22Rv1 (cell line): ENCODE measurements around the gene CRMP1.

Experiments
- H3K27ac ChIP-seq: fragments of 450-650 bp; 2 replicates; pipeline ENCODE4 v1.5.1; 2017
- ZFX ChIP-seq: fragments of 450-650 bp; IDR thresholded peaks from 2 replicates; pipeline ENCODE4 v1.6.1; 2017; ENCODE audit warnings: antibody characterized with exemption, borderline replicate concordance
- TF ChIP-seq, protein P1 (sequence below): fragments of 450-650 bp; IDR thresholded peaks from 2 replicates; pipeline ENCODE4 v1.5.1; 2017; ENCODE audit warnings: mild to moderate bottlenecking

CRMP1 gene

DNA sequence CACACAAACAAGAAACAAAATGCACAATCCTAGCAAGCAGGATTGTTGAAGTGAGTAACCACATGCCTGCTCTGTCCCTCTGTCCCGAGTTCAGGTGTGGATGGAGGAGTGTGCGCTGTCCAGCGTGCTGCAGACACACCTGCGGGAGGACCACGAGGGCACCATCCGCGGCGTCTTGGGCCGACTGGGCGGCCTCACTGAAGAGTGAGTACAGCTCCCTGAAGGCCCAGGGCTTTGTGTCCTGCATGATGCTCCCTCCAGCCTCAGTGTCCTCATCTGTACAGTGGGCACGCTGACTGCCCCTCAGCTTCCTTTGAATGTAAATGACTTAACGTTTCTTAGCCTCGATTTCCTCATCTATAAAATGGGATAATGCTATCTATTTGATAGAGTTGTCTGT is 99.4 kb downstream of the CRMP1 start:
- no peak overlapping the region for H3K27ac ChIP-seq
- TF ChIP-seq, protein P1, sequence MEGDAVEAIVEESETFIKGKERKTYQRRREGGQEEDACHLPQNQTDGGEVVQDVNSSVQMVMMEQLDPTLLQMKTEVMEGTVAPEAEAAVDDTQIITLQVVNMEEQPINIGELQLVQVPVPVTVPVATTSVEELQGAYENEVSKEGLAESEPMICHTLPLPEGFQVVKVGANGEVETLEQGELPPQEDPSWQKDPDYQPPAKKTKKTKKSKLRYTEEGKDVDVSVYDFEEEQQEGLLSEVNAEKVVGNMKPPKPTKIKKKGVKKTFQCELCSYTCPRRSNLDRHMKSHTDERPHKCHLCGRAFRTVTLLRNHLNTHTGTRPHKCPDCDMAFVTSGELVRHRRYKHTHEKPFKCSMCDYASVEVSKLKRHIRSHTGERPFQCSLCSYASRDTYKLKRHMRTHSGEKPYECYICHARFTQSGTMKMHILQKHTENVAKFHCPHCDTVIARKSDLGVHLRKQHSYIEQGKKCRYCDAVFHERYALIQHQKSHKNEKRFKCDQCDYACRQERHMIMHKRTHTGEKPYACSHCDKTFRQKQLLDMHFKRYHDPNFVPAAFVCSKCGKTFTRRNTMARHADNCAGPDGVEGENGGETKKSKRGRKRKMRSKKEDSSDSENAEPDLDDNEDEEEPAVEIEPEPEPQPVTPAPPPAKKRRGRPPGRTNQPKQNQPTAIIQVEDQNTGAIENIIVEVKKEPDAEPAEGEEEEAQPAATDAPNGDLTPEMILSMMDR = no peak
- TF ChIP-seq ZFX = no peak

DNA sequence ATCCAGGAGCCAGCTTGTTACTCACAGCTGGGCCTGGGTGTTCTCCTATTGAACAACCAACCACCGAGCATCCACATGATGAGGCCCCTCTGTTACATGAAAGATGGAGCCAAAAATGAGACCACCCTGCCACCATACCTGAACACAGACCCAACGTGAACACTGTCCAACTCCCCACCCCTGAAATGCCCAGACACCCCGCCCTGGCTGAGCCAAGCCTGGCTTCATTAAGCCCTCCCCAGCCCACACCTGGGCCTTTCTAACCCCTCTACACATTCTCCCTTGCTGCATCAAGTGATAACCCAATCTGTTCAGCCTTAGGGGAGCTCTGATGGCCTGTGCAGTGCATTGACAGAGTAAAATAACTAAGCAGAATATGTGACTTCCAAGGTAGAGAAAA is 101.2 kb downstream of the CRMP1 start:
- TF ChIP-seq, protein P1 = no peak
- no peak for TF ChIP-seq ZFX
- no peak overlapping the region for H3K27ac ChIP-seq

DNA sequence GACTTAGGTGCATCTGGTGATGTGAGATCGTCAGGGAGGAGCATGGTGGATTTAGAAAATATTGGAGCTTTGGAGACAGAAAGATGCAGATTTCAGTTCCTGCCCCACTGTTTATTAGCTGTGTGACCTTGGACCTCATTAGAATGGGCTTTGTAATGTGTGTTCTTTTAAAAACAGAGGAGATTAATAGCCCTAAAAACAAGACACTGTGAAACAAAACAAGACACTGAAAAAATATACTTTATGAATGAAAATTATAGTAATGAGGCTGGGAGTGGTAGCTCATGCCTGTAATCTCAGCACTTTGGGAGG is 102.4 kb downstream of the CRMP1 start:
- TF ChIP-seq ZFX = no peak
- TF ChIP-seq, protein P1 = peak; percentile 58
- no peak overlapping the region for H3K27ac ChIP-seq

DNA sequence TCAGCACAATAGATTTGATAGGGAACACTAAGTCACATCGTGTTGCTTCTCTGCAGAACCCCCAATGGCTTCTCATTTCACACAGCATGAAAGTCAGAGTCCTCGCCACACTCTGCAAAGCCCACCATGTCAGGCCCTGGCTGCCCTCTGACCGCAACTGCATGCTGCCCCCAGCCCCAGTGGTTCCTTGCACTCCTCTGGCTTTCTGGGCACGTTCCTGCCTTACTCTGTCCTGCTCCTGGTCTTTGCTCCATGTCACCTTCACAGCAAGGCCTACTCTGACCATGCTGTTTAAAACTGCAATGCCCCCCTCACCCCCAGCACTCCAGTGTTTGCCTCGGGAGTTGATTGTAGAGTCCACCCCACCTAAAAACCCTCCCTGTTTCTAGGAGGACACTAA is 103.7 kb downstream of the CRMP1 start:
- no peak overlapping the region for H3K27ac ChIP-seq
- TF ChIP-seq, protein P1 = no peak
- TF ChIP-seq ZFX = no peak

DNA sequence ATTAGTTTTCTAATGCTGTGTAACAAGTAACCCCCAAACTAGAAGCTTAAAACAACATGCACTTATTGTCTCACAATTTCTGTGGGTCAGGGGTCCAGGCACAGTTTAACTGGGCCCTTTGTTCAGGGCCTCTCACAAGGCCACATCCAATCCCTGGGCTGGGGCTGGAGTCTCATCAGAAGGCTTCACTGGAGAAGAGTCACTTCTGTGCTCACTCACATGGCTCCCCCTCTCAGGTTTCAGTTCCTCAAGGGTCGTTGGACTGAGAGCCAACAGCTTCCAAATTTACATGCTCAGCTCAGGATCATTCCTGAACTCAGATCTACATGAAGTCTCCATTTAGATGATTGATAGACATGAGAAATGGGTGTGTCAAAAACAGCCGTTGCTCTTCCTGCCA is 104.7 kb downstream of the CRMP1 start:
- no peak overlapping the region for H3K27ac ChIP-seq
- TF ChIP-seq, protein P1 = no peak
- TF ChIP-seq ZFX = no peak

DNA sequence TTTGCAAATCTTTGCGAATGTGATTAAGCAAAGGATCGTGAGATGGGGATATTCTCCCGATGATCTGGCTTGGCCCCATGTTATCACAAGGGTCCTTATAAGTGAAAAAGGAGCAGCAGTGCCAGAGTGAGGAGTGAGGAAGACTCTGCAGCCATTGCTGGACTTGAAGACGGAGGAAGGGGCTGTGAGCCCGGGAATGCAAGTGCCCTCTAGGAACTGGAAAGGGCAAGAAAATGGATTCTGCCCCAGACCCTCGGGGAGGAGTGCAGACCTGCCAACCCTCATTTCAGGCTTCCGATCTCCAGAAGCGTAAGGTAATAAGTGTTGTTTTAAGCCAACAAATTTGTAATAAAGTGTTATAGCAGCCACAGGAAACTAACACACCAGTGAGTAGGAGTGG is 105.6 kb downstream of the CRMP1 start:
- TF ChIP-seq ZFX = no peak
- TF ChIP-seq, protein P1 = no peak
- no peak overlapping the region for H3K27ac ChIP-seq

DNA sequence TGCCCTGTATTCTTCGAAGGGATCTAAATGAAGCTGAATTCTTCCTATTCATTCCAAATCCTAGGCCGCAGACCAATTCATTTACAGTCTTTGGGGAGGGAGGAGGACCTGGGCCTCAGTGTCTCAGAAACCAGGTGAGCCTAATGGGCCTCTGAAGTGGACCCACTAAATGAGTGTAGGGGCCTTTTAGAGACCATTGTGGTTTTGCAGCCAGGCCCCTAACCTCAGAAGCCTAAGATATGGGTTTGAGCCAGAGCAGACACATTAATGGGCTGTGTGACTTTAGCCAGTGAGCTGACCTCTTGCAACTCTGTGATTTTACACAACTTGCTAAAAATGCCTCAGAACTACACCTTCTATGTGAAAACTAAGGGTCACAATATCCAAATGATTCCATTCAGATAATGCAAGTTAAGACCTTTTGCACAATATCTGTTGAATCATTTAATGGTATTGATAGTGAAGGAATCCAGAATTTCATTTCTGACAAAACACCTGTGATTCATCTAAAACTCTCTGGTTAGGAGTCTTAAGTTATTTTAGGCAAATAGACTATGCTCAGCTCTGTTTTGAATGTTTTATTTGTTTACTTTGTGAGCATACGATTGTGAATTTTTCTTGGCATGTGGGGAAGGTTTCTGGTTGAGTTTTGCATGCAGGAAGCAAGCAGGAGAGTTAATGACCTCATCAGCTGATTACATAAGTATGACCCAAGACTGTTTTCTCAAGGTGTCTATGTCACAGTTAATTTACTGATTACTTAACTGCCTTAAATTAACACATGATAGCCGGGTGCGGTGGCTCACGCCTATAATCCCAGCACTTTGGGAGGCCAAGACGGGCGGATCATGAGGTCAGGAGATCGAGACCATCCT is 106.8 kb downstream of the CRMP1 start:
- TF ChIP-seq, protein P1 = no peak
- TF ChIP-seq ZFX = no peak
- H3K27ac ChIP-seq = no peak overlapping the region
